Neural cell (in vitro differentiated cells): Measurements from ENCODE around the gene RPS3.

Experiments
- CTCF ChIP-seq: fragments of 450-650 bp; IDR thresholded peaks from 2 replicates; pipeline ENCODE4 v1.5.1; 2014; ENCODE audit warnings: antibody characterized with exemption, mild to moderate bottlenecking, moderate library complexity; ENCODE audit not compliant: poor library complexity, severe bottlenecking
- EZH2 ChIP-seq: fragments of 200-600, 300-800 bp; shearing (Covaris generic), sonication (generic); IDR thresholded peaks from 2 replicates; pipeline ENCODE4 v1.6.1; 2014; ENCODE audit warnings: antibody characterized with exemption, low read length, borderline replicate concordance, mild to moderate bottlenecking; ENCODE audit not compliant: insufficient read depth, poor library complexity, severe bottlenecking
- MXI1 ChIP-seq: fragments of 450-650 bp; conservative IDR thresholded peaks from 2 replicates; pipeline ENCODE4 v1.6.1; 2014; ENCODE audit warnings: antibody characterized with exemption, mild to moderate bottlenecking; ENCODE audit not compliant: poor library complexity, severe bottlenecking
- POLR2AphosphoS5 ChIP-seq: IDR thresholded peaks from 2 replicates; pipeline ENCODE4 v1.6.1; 2012
- RAD21 ChIP-seq: fragments of 450-650 bp; conservative IDR thresholded peaks from 2 replicates; pipeline ENCODE4 v1.6.1; 2014; ENCODE audit warnings: antibody characterized with exemption, mild to moderate bottlenecking, moderate library complexity
- TF ChIP-seq, protein P1 (sequence below): IDR thresholded peaks from 2 replicates; pipeline ENCODE4 v1.6.1; 2012; ENCODE audit warnings: borderline replicate concordance

- no peak for TF ChIP-seq EZH2
- TF ChIP-seq CTCF: no peak
- TF ChIP-seq POLR2AphosphoS5: no peak
- TF ChIP-seq MXI1: no peak
- TF ChIP-seq, protein P1, sequence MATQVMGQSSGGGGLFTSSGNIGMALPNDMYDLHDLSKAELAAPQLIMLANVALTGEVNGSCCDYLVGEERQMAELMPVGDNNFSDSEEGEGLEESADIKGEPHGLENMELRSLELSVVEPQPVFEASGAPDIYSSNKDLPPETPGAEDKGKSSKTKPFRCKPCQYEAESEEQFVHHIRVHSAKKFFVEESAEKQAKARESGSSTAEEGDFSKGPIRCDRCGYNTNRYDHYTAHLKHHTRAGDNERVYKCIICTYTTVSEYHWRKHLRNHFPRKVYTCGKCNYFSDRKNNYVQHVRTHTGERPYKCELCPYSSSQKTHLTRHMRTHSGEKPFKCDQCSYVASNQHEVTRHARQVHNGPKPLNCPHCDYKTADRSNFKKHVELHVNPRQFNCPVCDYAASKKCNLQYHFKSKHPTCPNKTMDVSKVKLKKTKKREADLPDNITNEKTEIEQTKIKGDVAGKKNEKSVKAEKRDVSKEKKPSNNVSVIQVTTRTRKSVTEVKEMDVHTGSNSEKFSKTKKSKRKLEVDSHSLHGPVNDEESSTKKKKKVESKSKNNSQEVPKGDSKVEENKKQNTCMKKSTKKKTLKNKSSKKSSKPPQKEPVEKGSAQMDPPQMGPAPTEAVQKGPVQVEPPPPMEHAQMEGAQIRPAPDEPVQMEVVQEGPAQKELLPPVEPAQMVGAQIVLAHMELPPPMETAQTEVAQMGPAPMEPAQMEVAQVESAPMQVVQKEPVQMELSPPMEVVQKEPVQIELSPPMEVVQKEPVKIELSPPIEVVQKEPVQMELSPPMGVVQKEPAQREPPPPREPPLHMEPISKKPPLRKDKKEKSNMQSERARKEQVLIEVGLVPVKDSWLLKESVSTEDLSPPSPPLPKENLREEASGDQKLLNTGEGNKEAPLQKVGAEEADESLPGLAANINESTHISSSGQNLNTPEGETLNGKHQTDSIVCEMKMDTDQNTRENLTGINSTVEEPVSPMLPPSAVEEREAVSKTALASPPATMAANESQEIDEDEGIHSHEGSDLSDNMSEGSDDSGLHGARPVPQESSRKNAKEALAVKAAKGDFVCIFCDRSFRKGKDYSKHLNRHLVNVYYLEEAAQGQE: no peak
- TF ChIP-seq RAD21: no peak
Observed at GRCh38 chr11:75435571-75435925, 36.2 kb downstream of the RPS3 start.
